Coronary artery (tissue), 2 donors: Measurements from ENCODE around the gene KREMEN1.

Source experiments
- DNase-seq: peaks from one replicate; pipeline ENCODE4 v3.0.0-alpha.2; 2017; ENCODE audit warnings: low spot score
- H3K27ac ChIP-seq, 2 donors: fragments of 200-600 bp; sonication (generic); one replicate each; pipeline ENCODE4 v1.5.1; 2016 to 2019
- H3K4me3 ChIP-seq: fragments of 200-600 bp; sonication (generic); 2 replicates; pipeline ENCODE4 v1.5.1; 2016; ENCODE audit warnings: mild to moderate bottlenecking, moderate library complexity
- CTCF ChIP-seq: fragments of 200-600 bp; sonication (generic); IDR thresholded peaks from one replicate; pipeline ENCODE4 v1.5.1; 2019; ENCODE audit warnings: antibody characterized with exemption

KREMEN1 gene

DNA sequence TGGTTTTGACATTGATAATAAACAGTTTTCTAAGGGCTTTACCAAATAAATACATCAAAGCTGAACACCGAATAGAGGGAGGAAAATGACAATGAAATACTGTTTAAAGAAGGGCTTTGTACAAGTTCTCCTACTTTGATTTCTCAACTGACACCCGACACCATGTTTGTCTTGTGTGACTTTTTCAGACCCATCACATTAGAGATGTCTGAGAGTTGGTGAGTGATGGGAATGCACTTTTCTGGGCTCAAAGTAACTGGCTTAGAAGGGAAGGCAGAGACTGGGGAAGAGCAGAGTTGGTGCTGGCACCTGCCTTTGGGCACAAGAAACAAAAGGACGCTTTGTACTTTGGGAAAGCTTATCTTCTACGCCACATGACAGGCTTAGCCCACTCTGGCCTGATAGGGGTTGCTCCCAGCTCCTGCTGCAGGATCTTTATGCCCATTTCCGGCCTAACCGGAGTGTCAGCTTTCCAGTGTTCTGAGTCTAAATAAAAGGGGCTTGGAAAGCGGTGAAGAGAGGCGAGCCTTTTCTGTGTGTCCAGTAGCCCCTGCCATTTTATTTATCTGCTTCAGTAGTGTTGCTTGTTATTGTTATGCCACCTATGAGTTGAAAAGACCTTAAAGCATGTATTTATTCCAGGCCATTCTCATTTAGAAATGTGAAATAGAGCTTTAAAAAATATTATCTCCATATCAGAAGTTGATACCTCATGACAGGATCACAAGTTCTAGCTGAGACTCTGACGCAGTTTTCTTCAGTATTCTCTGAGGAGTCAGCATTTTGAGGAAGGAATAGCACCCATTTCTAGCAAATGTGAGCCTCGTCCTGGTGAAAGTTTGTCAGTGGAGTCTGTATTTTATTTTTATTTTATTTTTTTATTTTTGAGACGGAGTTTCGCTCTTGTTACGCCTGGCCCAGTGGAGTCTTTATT lies 24.2 kb downstream of the KREMEN1 start:
- no peak overlapping the region for H3K27ac ChIP-seq
- DNase-seq: no peak
- no peak for TF ChIP-seq CTCF

DNA sequence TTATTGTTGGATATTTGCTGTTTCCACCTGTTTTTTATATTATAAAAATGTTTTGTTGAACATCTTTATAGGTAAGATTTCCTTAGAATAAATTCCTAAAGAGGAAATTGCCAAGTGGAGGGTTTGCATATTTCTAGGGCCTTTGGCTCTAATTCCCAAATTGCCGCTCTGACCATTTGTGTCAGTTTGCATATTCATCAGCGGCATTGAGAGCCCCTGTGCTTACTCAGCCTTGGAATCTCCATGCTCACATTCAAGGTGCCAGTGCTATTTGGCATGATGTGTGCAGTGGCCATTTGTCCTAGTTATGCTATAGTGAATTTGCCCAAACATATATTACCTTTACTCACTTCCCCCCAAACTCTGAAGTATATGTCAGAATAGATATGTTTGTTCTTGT lies 25.5 kb downstream of the KREMEN1 start:
- no peak for DNase-seq
- Histone ChIP-seq H3K27ac (no peak overlapping the region), H3K4me3 (no peak overlapping the region)
- no peak for TF ChIP-seq CTCF

More for the DNA sequence above, 24.2 kb downstream of the KREMEN1 start:
- no peak overlapping the region for H3K4me3 ChIP-seq

GRCh38 chr22:29102300-29102699 lies 29.5 kb downstream of the KREMEN1 start:
- Histone ChIP-seq H3K4me3 (no peak overlapping the region), H3K27ac (no peak overlapping the region)
- TF ChIP-seq CTCF: no peak
- DNase-seq: no peak

GRCh38 chr22:29103121-29103520 lies 30.3 kb downstream of the KREMEN1 start:
- no peak for DNase-seq
- no peak for TF ChIP-seq CTCF
- no peak overlapping the region for H3K27ac ChIP-seq
- H3K4me3 ChIP-seq: no peak overlapping the region

DNA sequence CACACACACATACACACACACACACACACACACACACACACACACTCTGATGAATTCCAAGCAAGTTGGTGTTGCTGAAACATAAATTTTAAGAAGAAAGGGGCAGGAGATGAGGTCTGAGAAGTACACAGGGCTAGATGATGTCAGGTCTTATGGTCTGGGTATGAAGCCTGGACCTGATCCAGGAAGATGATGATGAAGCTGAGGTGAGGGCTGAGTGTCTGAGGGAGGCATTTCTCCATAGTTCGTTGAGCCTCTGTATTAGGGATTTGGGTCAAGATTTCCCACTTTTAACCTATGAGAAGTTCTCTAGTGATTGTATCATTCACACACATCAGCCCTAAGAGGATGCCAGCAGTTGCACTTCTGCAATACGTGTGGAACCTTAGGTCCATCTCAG lies 32.6 kb downstream of the KREMEN1 start:
- no peak for DNase-seq
- Histone ChIP-seq H3K27ac (no peak overlapping the region), H3K4me3 (no peak overlapping the region)
- TF ChIP-seq CTCF: no peak

- Histone ChIP-seq H3K4me3 (no peak overlapping the region), H3K27ac (no peak overlapping the region)
- DNase-seq: no peak
- TF ChIP-seq CTCF: no peak
These were observed 34.0 kb downstream of the KREMEN1 start for GRCh38 chr22:29106839-29107238.

- Histone ChIP-seq H3K27ac (no peak overlapping the region), H3K4me3 (no peak overlapping the region)
- DNase-seq: no peak
- no peak for TF ChIP-seq CTCF
These were observed 35.3 kb downstream of the KREMEN1 start for GRCh38 chr22:29108137-29108536.
